NB4 (cell line): ENCODE data around the gene KCNG2.

Source experiments
- CTCF ChIP-seq: IDR thresholded peaks from one replicate; pipeline ENCODE4 v1.5.1; 2012; ENCODE audit warnings: low read depth, low read length
- POLR2A ChIP-seq: IDR thresholded peaks from 2 replicates; pipeline ENCODE4 v1.6.1; 2011; ENCODE audit warnings: mild to moderate bottlenecking; ENCODE audit not compliant: insufficient read length; ENCODE audit errors: extremely low read depth
- TF ChIP-seq, protein P1 (sequence below): IDR thresholded peaks from 2 replicates; pipeline ENCODE4 v1.6.1; 2011; ENCODE audit warnings: low read depth, low read length

- TF ChIP-seq CTCF: no peak
- no peak for TF ChIP-seq POLR2A
- TF ChIP-seq, protein P1, sequence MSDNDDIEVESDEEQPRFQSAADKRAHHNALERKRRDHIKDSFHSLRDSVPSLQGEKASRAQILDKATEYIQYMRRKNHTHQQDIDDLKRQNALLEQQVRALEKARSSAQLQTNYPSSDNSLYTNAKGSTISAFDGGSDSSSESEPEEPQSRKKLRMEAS: no peak
Measured at GRCh38 chr18:79942786-79943607, 145.3 kb downstream of the KCNG2 start.
